Uterus (tissue), 2 donors: ENCODE results near the gene TASP1.

ENCODE experiments used
- CTCF ChIP-seq, 4 experiments: fragments of 200-600 bp in 2 of 4; fragments of 450-650 bp in 2 of 4; sonication (generic) in 2 of 4; IDR thresholded peaks; one replicate each; pipeline ENCODE4 v1.5.1; 2016 to 2019; ENCODE audit warnings: antibody characterized with exemption in 4 of 4, mild to moderate bottlenecking in 2 of 4, moderate library complexity in 1 of 4
- POLR2A ChIP-seq, 2 donors: fragments of 450-650 bp; IDR thresholded peaks; one replicate each; pipeline ENCODE4 v1.6.1; 2016; ENCODE audit warnings: antibody characterized with exemption in 2 of 2, mild to moderate bottlenecking in 1 of 2, moderate library complexity in 1 of 2

GRCh38 chr20:13530146-13530545 lies 108.6 kb downstream of the TASP1 start:
- TF ChIP-seq CTCF (IDR thresholded peaks at IDR 0.05) (no peak), POLR2A (IDR thresholded peaks at IDR 0.05) (no peak)
